H1 (cell line): ENCODE measurements around the gene FUNDC2. TPM values are rescaled to one million over a fixed set of nuclear protein-coding genes. Genes with fewer than 3 reads are reported as not detected.

Experiments used
- CTCF ChIA-PET: fragments of 300-600 bp; sonication (Branson Sonifier 250); formaldehyde crosslinking; loops from one replicate; lab custom pipeline; 2021; ENCODE audit not compliant: partially characterized antibody; lab: Charles Lee
- POLR2A ChIA-PET: fragments of 300-600 bp; sonication (Branson Sonifier 250); formaldehyde crosslinking; loops from one replicate; lab custom pipeline; 2021; ENCODE audit warnings: inconsistent platforms; ENCODE audit not compliant: partially characterized antibody; lab: Charles Lee
- DNase-seq, 2 experiments: peaks; one replicate each; pipeline versions ENCODE4 v3.0.0 to v3.0.0-alpha.2; 2010 to 2022; ENCODE audit warnings: low spot score in 2 of 2, low read depth in 1 of 2, mixed read lengths in 1 of 2
- FAIRE-seq: peaks from 2 replicates; lab custom pipeline; 2011; peaks lifted over from hg19 to GRCh38; lab: Jason Lieb, UNC
- H2AFZ ChIP-seq: 2 replicates; pipeline ENCODE4 v1.8.1; 2012; ENCODE audit warnings: low read length, inconsistent platforms
- H2AK5ac ChIP-seq: 2 replicates; pipeline ENCODE4 v1.6.1; 2013; ENCODE audit warnings: low read depth, low read length
- H2BK120ac ChIP-seq: replicated peaks from 2 replicates; pipeline ENCODE3; 2013; ENCODE audit warnings: low read depth, low read length, inconsistent platforms
- H2BK12ac ChIP-seq: 2 replicates; pipeline ENCODE4 v1.6.1; 2013; ENCODE audit warnings: low read depth, low read length
- H2BK15ac ChIP-seq: 2 replicates; pipeline ENCODE4 v1.6.1; 2013; ENCODE audit warnings: low read length
- H2BK20ac ChIP-seq: 2 replicates; pipeline ENCODE4 v1.6.1; 2013; ENCODE audit warnings: low read length
- H2BK5ac ChIP-seq: 2 replicates; pipeline ENCODE4 v1.6.1; 2013; ENCODE audit warnings: low read depth, low read length
- H3K14ac ChIP-seq: 2 replicates; pipeline ENCODE4 v1.6.1; 2013; ENCODE audit warnings: inconsistent platforms; ENCODE audit not compliant: insufficient read length
- H3K18ac ChIP-seq: 2 replicates; pipeline ENCODE4 v1.6.1; 2013; ENCODE audit warnings: low read length; ENCODE audit errors: extremely low read depth
- H3K23ac ChIP-seq: 2 replicates; pipeline ENCODE4 v1.6.1; 2013; ENCODE audit warnings: inconsistent platforms; ENCODE audit not compliant: insufficient read length
- H3K23me2 ChIP-seq: 2 replicates; pipeline ENCODE4 v1.6.1; 2013; ENCODE audit warnings: low read depth, low read length
- H3K27ac ChIP-seq: 2 replicates; pipeline ENCODE4 v1.6.1; 2011; ENCODE audit warnings: low read depth, low read length, inconsistent platforms
- H3K27me3 ChIP-seq, 4 experiments: replicated peaks in 1 of 4; 1 replicate in 1 of 4; 2 replicates in 3 of 4; pipeline versions ENCODE4 v1.6.1 to v1.8.1; 2011 to 2013; ENCODE audit warnings: low read length in 3 of 4, mild to moderate bottlenecking in 3 of 4, inconsistent platforms in 2 of 4, mixed read lengths in 2 of 4, moderate library complexity in 1 of 4; ENCODE audit not compliant: control insufficient read depth in 3 of 4, insufficient read depth in 3 of 4; ENCODE audit errors: extremely low read depth in 1 of 4
- H3K36me3 ChIP-seq, 4 experiments: 2 replicates each; pipeline versions ENCODE4 v1.6.1 to v1.8.1; 2011 to 2013; ENCODE audit warnings: mild to moderate bottlenecking in 4 of 4, low read length in 3 of 4, moderate library complexity in 2 of 4, control low read depth in 1 of 4, inconsistent platforms in 1 of 4; ENCODE audit not compliant: insufficient read depth in 4 of 4, control insufficient read depth in 2 of 4
- H3K4ac ChIP-seq: replicated peaks from 2 replicates; pipeline ENCODE3; 2013; ENCODE audit warnings: low read length, low read depth, mixed read lengths, inconsistent platforms; ENCODE audit not compliant: insufficient read length
- H3K4me1 ChIP-seq, 4 experiments: replicated peaks in 1 of 4; 1 replicate in 1 of 4; 2 replicates in 3 of 4; pipeline versions ENCODE4 v1.6.1 to v1.8.1; 2011 to 2013; ENCODE audit warnings: low read length in 3 of 4, inconsistent platforms in 2 of 4, mixed read lengths in 1 of 4; ENCODE audit not compliant: insufficient read depth in 4 of 4, control insufficient read depth in 3 of 4
- H3K4me2 ChIP-seq, 2 experiments: 2 replicates each; pipeline versions ENCODE4 v1.6.1 to v1.8.1; 2011 to 2013; ENCODE audit warnings: low read depth in 2 of 2, low read length in 2 of 2, control low read depth in 1 of 2, inconsistent platforms in 1 of 2, mild to moderate bottlenecking in 1 of 2; ENCODE audit not compliant: insufficient read depth in 1 of 2
- H3K4me3 ChIP-seq, 4 experiments: fragments of 200-600, 300-600 bp in 1 of 4; sonication (generic), shearing (Covaris generic), sonication (Bioruptor Twin) in 1 of 4; 2 replicates each; pipeline versions ENCODE4 v1.5.1 to v1.8.1; 2011 to 2016; ENCODE audit warnings: low read length in 4 of 4, low read depth in 3 of 4, control low read depth in 2 of 4, inconsistent platforms in 2 of 4, mild to moderate bottlenecking in 2 of 4, mixed read lengths in 1 of 4, moderate library complexity in 1 of 4; ENCODE audit not compliant: insufficient read depth in 2 of 4; ENCODE audit errors: extremely low read depth in 1 of 4
- H3K56ac ChIP-seq: replicated peaks from 2 replicates; pipeline ENCODE3; 2013; ENCODE audit warnings: low read depth, mild to moderate bottlenecking, mixed read lengths, low read length, inconsistent platforms; ENCODE audit not compliant: insufficient read length
- H3K79me1 ChIP-seq: 2 replicates; pipeline ENCODE4 v1.6.1; 2013; ENCODE audit warnings: low read depth, low read length, control low read depth
- H3K79me2 ChIP-seq, 2 experiments: 2 replicates each; pipeline versions ENCODE4 v1.6.1 to v1.8.1; 2012 to 2013; ENCODE audit warnings: low read length in 2 of 2, mild to moderate bottlenecking in 2 of 2, inconsistent platforms in 1 of 2; ENCODE audit not compliant: insufficient read depth in 2 of 2, control insufficient read depth in 1 of 2
- H3K9ac ChIP-seq, 4 experiments: replicated peaks in 1 of 4; 1 replicate in 1 of 4; 2 replicates in 3 of 4; pipeline versions ENCODE4 v1.6.1 to v1.8.1; 2011 to 2013; ENCODE audit warnings: low read depth in 3 of 4, low read length in 3 of 4, control low read depth in 2 of 4, mild to moderate bottlenecking in 2 of 4, moderate library complexity in 2 of 4, inconsistent platforms in 1 of 4; ENCODE audit errors: extremely low read depth in 1 of 4
- H3K9me3 ChIP-seq, 2 experiments: 2 replicates each; pipeline versions ENCODE4 v1.6.1 to v1.8.1; 2012 to 2013; ENCODE audit warnings: mild to moderate bottlenecking in 2 of 2, moderate library complexity in 2 of 2, control low read depth in 1 of 2, inconsistent platforms in 1 of 2, low read depth in 1 of 2, low read length in 1 of 2, mixed read lengths in 1 of 2; ENCODE audit not compliant: insufficient read depth in 2 of 2
- H4K20me1 ChIP-seq, 2 experiments: replicated peaks in 1 of 2; 2 replicates each; pipeline versions ENCODE3 to v1.8.1; 2011 to 2013; ENCODE audit warnings: inconsistent platforms in 2 of 2, low read length in 2 of 2, mild to moderate bottlenecking in 1 of 2; ENCODE audit not compliant: insufficient read depth in 2 of 2, control insufficient read depth in 1 of 2
- H4K5ac ChIP-seq: 2 replicates; pipeline ENCODE4 v1.6.1; 2013; ENCODE audit warnings: low read length, low read depth, mixed read lengths, inconsistent platforms; ENCODE audit not compliant: insufficient read length
- H4K8ac ChIP-seq: 2 replicates; pipeline ENCODE4 v1.8.0; 2013; ENCODE audit warnings: mild to moderate bottlenecking, moderate library complexity, low read length, inconsistent platforms; ENCODE audit not compliant: insufficient read depth; ENCODE audit errors: extremely low read depth
- H4K91ac ChIP-seq: replicated peaks from 2 replicates; pipeline ENCODE3; 2013; ENCODE audit warnings: low read length, mixed read lengths, inconsistent platforms; ENCODE audit not compliant: insufficient read length
- BACH1 ChIP-seq: IDR thresholded peaks from 2 replicates; pipeline ENCODE4 v1.6.1; 2012; ENCODE audit warnings: low read length, improper control_type of control experiment
- BCL11A ChIP-seq, 2 experiments: IDR thresholded peaks; one replicate each; pipeline ENCODE4 v1.6.1; 2011; ENCODE audit warnings: low read depth in 2 of 2, low read length in 2 of 2, mild to moderate bottlenecking in 2 of 2
- CBX5 ChIP-seq: fragments of 300-800, 300-1000 bp; sonication (generic); IDR thresholded peaks from 2 replicates; pipeline ENCODE4 v1.7.1; 2016; ENCODE audit warnings: antibody characterized with exemption, low read length, low read depth
- EP300 ChIP-seq, 2 experiments: IDR thresholded peaks; 1 replicate in 1 of 2; 2 replicates in 1 of 2; pipeline ENCODE4 v1.6.1; 2011 to 2012; ENCODE audit warnings: low read depth in 2 of 2, low read length in 2 of 2, mild to moderate bottlenecking in 2 of 2, borderline replicate concordance in 1 of 2, inconsistent platforms in 1 of 2, moderate library complexity in 1 of 2
- RAD21 ChIP-seq, 2 experiments: IDR thresholded peaks in 1 of 2; conservative IDR thresholded peaks in 1 of 2; 2 replicates each; pipeline ENCODE4 v1.6.1; 2011; ENCODE audit warnings: low read depth in 2 of 2, low read length in 2 of 2, improper control_type of control experiment in 1 of 2, inconsistent platforms in 1 of 2, mild to moderate bottlenecking in 1 of 2, moderate library complexity in 1 of 2
- RFX5 ChIP-seq: IDR thresholded peaks from 2 replicates; pipeline ENCODE4 v1.6.1; 2011; ENCODE audit warnings: low read depth, low read length, improper control_type of control experiment, borderline replicate concordance
- SIRT6 ChIP-seq: IDR thresholded peaks from one replicate; pipeline ENCODE4 v1.7.1; 2012; ENCODE audit warnings: low read length, inconsistent platforms
- SP4 ChIP-seq: IDR thresholded peaks from 2 replicates; pipeline ENCODE4 v1.6.1; 2012; ENCODE audit warnings: low read length, inconsistent platforms
- WGBS, 2 experiments: shearing (Covaris generic) in 1 of 2; methylation state at CpG; one replicate each; pipeline versions ENCODE4 v1.1.6 to v1.1.7; 2013 to 2015; ENCODE audit warnings: low lambda C conversion rate in 2 of 2, mixed read lengths in 2 of 2, inconsistent platforms in 1 of 2, low coverage in 1 of 2, missing lambda C conversion rate in 1 of 2; ENCODE audit not compliant: insufficient replicate concordance in 2 of 2, insufficient coverage in 1 of 2, insufficient read length in 1 of 2; ENCODE audit errors: extremely low coverage in 1 of 2, missing lambda C conversion rate in 1 of 2; 5-methylcytosine and 5-hydroxymethylcytosine counted together
- polyA plus RNA-seq, 7 experiments: library from polyadenylated mRNA; depleted of rRNA in 3 of 7; stranded (reverse) in 5 of 7; unstranded in 2 of 7; fragments of >200 nt in 5 of 7; fragments of 200-250 nt in 2 of 7; gene quantifications; 1 replicate in 5 of 7; 2 replicates in 1 of 7; 4 replicates in 1 of 7; pipeline versions ENCODE4 v1.2.1 to v1.2.3, GENCODE V29; 2011 to 2013; ENCODE audit warnings: missing spikeins in 2 of 7, mixed read lengths in 2 of 7
- total RNA-seq: library from RNA; stranded (reverse); fragmentation: NEBNext Ultra II Directional; extraction: Animal tissue kit (Norgen Biotek cat#: 25700); gene quantifications from 2 replicates; pipeline ENCODE4 v1.2.1, GENCODE V29; 2021
- TF ChIP-seq, protein P1 (sequence below), 3 experiments: IDR thresholded peaks; 1 replicate in 2 of 3; 2 replicates in 1 of 3; pipeline versions ENCODE4 v1.5.1 to v1.6.1; 2011; ENCODE audit warnings: low read length in 3 of 3, mild to moderate bottlenecking in 3 of 3, inconsistent platforms in 2 of 3, low read depth in 1 of 3, moderate library complexity in 1 of 3; ENCODE audit not compliant: insufficient read depth in 1 of 3; ENCODE audit errors: control extremely low read depth in 1 of 3
- TF ChIP-seq, protein P2 (sequence below): IDR thresholded peaks from 2 replicates; pipeline ENCODE4 v1.6.1; 2012; ENCODE audit warnings: inconsistent platforms

Gene FUNDC2
- total and polyA plus RNA-seq, 2 of the 8 experiments (the other 6 are each of a cell fraction or from before 2014, with no cell fraction given), result 67.7 to 93.7 TPM

DNA sequence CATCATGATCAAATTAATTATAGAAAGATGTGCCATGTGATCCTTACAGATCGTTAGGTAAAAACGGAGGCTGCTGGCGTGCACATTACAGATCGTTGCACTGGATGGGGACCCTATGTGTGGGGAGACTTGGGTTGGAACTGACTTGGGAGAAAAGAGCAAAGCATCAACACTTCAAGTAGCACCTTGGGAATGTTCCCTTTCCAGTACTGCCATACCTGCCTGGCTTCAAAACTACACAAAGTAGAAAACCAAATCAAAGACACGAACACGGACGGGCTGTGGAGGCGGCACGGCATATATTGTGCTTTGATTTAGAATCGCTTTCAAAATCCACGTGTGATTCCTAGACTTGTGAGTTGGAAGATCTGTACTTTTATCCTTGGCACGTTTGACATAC lies 43.4 kb downstream of the FUNDC2 start:
- H4K5ac ChIP-seq, result no peak overlapping the region
- H2BK5ac ChIP-seq, result no peak overlapping the region
- H2AK5ac ChIP-seq, result no peak overlapping the region
- H3K9ac ChIP-seq, result peak overlapping the region in 2 of 4 experiments; percentile 49 to 75; a peak in 3 of 7 replicates
- H3K18ac ChIP-seq, result no peak overlapping the region; the same call in 1 of the 2 replicates
- H3K56ac ChIP-seq, result no peak overlapping the region
- H2BK20ac ChIP-seq, result no peak overlapping the region
- CTCF ChIA-PET, result no interaction called here
- H2BK12ac ChIP-seq, result no peak overlapping the region
- H2BK120ac ChIP-seq, result no peak overlapping the region
- no peak overlapping the region for H3K23ac ChIP-seq
- H3K27me3 ChIP-seq, result no peaks in the 10 kb centered on the region
- no peak overlapping the region for H3K14ac ChIP-seq
- no peak overlapping the region for H3K4ac ChIP-seq
- 0 out of 2 replicates have a peak, but pooled peaks cover 2% of the 10 kb centered on the region for H3K23me2 ChIP-seq
- H3K79me2 ChIP-seq, result peaks cover 0 to 20% of the 10 kb centered on the region in 2 experiments; a peak in 2 of 4 replicates
- peak overlapping the region; percentile 57 to 95 (median 63) for H3K4me3 ChIP-seq
- no peak overlapping the region for H4K8ac ChIP-seq
- no peaks in the 10 kb centered on the region for H3K4me1 ChIP-seq
- no peak overlapping the region for H3K27ac ChIP-seq
- 0 out of 2 replicates have a peak overlapping the region, but pooled peaks have one; percentile 32 for H2AFZ ChIP-seq
- DNase-seq (no peak), FAIRE-seq (no peak)
- WGBS, 2 experiments, result 5% methylated on average over 12 of the region's 12 CpGs; no CpG with 5 or more reads in 1 of the 2 experiments
- H3K36me3 ChIP-seq, result peaks cover 0 to 8% (median 1%) of the 10 kb centered on the region in 4 experiments; a peak in 4 of 8 replicates
- H3K9me3 ChIP-seq, result no peaks in the 10 kb centered on the region
- H4K20me1 ChIP-seq, result no peaks in the 10 kb centered on the region
- POLR2A ChIA-PET, result no interaction called here
- no peak overlapping the region for H4K91ac ChIP-seq
- H3K79me1 ChIP-seq, result no peaks in the 10 kb centered on the region
- H3K4me2 ChIP-seq, result peak overlapping the region; percentile 84 to 91
- no peak overlapping the region for H2BK15ac ChIP-seq
- TF ChIP-seq SP4 (no peak), BCL11A (IDR thresholded peaks at IDR 0.05; ENCODE audit: low read depth in 2 of 2, low read length in 2 of 2) (no peak), SIRT6 (no peak), BACH1 (no peak), RAD21 (IDR thresholded peaks at IDR 0.05 in 1 of 2, conservative IDR thresholded peaks at IDR 0.05 in 1 of 2; ENCODE audit: low read depth in 2 of 2, low read length in 2 of 2) (no peak), EP300 (IDR thresholded peaks at IDR 0.05; ENCODE audit: borderline replicate concordance in 1 of 2, low read depth in 2 of 2, low read length in 2 of 2) (no peak), RFX5 (no peak), CBX5 (no peak)
- TF ChIP-seq, protein P1, sequence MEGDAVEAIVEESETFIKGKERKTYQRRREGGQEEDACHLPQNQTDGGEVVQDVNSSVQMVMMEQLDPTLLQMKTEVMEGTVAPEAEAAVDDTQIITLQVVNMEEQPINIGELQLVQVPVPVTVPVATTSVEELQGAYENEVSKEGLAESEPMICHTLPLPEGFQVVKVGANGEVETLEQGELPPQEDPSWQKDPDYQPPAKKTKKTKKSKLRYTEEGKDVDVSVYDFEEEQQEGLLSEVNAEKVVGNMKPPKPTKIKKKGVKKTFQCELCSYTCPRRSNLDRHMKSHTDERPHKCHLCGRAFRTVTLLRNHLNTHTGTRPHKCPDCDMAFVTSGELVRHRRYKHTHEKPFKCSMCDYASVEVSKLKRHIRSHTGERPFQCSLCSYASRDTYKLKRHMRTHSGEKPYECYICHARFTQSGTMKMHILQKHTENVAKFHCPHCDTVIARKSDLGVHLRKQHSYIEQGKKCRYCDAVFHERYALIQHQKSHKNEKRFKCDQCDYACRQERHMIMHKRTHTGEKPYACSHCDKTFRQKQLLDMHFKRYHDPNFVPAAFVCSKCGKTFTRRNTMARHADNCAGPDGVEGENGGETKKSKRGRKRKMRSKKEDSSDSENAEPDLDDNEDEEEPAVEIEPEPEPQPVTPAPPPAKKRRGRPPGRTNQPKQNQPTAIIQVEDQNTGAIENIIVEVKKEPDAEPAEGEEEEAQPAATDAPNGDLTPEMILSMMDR (IDR thresholded peaks at IDR 0.05; ENCODE audit: control extremely low read depth in 1 of 3, insufficient read depth in 1 of 3, low read depth in 1 of 3, low read length in 3 of 3), result no peak
- TF ChIP-seq, protein P2, sequence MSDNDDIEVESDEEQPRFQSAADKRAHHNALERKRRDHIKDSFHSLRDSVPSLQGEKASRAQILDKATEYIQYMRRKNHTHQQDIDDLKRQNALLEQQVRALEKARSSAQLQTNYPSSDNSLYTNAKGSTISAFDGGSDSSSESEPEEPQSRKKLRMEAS, result no peak
